Lower lobe of right lung (tissue), 2 donors: ENCODE results near the gene SP9. TPM values are rescaled to one million over a fixed set of nuclear protein-coding genes. Genes with fewer than 3 reads are reported as not detected.

Experiments
- ATAC-seq, 2 donors: fragments of 200-7000 bp; cut with Tn5 transposase; one replicate each; pipeline ENCODE4 v1.9.1; 2020 to 2022; ENCODE audit warnings: mild to moderate bottlenecking in 2 of 2, moderate library complexity in 2 of 2
- DNase-seq: peaks from one replicate; pipeline ENCODE4 v3.0.0-alpha.2; 2020
- H3K27ac ChIP-seq: fragments of 200-600 bp; one replicate; pipeline ENCODE4 v1.8.0; 2022
- H3K27me3 ChIP-seq: fragments of 200-600 bp; one replicate; pipeline ENCODE4 v1.8.0; 2022; ENCODE audit warnings: low read depth
- H3K36me3 ChIP-seq: fragments of 200-600 bp; one replicate; pipeline ENCODE4 v1.8.0; 2022; ENCODE audit warnings: mild to moderate bottlenecking
- H3K4me1 ChIP-seq: fragments of 200-600 bp; one replicate; pipeline ENCODE4 v1.8.0; 2022
- H3K4me3 ChIP-seq: fragments of 200-600 bp; one replicate; pipeline ENCODE4 v1.8.0; 2022; ENCODE audit warnings: mild to moderate bottlenecking
- H3K9me3 ChIP-seq: fragments of 200-600 bp; one replicate; pipeline ENCODE4 v1.8.0; 2022
- CTCF ChIP-seq: fragments of 200-600 bp; IDR thresholded peaks from one replicate; pipeline ENCODE4 v1.8.0; 2022; ENCODE audit warnings: antibody characterized with exemption, mild to moderate bottlenecking
- intact Hi-C: fragments of 100-400 bp; cut with DNase I; formaldehyde crosslinking; loops from one replicate; pipeline ENCODE4 v1.11.0; 2022
- total RNA-seq: library from RNA; stranded (reverse); fragmentation: NEBNext Ultra II Directional; extraction: Animal tissue kit (Norgen Biotek cat#: 25700); gene quantifications from one replicate; pipeline ENCODE4 v1.2.1, GENCODE V29; 2021
- donor health status: DM: no; HTN: yes; CAD: no; lungs with severe emphysema.

Gene SP9
- total RNA-seq, 1 donor from 2014 or later, result not detected

GRCh38 chr2:174341995-174342685, 7.4 kb downstream of the SP9 start:
- peaks cover 49% of the 10 kb centered on the region for H3K4me1 ChIP-seq
- intact Hi-C loops, result no loop called here
- ATAC-seq (peak; percentile 35 to 40), DNase-seq (no peak)
- peaks cover 3% of the 10 kb centered on the region for H3K36me3 ChIP-seq
- H3K4me3 ChIP-seq, result no peak overlapping the region
- peaks cover 86% of the 10 kb centered on the region for H3K27me3 ChIP-seq
- H3K27ac ChIP-seq, result no peak overlapping the region
- no peaks in the 10 kb centered on the region for H3K9me3 ChIP-seq
- TF ChIP-seq CTCF, result no peak

GRCh38 chr2:174342686-174343342, 8.1 kb downstream of the SP9 start:
- no peak for ATAC-seq
- intact Hi-C loops, result no loop called here
- no peak for TF ChIP-seq CTCF
- no peak for DNase-seq
- H3K27ac ChIP-seq, result no peak overlapping the region
- H3K27me3 ChIP-seq, result peaks cover 80% of the 10 kb centered on the region
- no peak overlapping the region for H3K4me3 ChIP-seq
- peaks cover 7% of the 10 kb centered on the region for H3K36me3 ChIP-seq
- H3K4me1 ChIP-seq, result peaks cover 44% of the 10 kb centered on the region
- no peaks in the 10 kb centered on the region for H3K9me3 ChIP-seq

GRCh38 chr2:174343343-174343622, 8.5 kb downstream of the SP9 start:
- TF ChIP-seq CTCF, result no peak
- peaks cover 75% of the 10 kb centered on the region for H3K27me3 ChIP-seq
- peaks cover 12% of the 10 kb centered on the region for H3K36me3 ChIP-seq
- peaks cover 42% of the 10 kb centered on the region for H3K4me1 ChIP-seq
- ATAC-seq (no peak), DNase-seq (no peak)
- intact Hi-C loops, result no loop called here
- H3K27ac ChIP-seq, result no peak overlapping the region
- H3K4me3 ChIP-seq, result no peak overlapping the region
- no peaks in the 10 kb centered on the region for H3K9me3 ChIP-seq

GRCh38 chr2:174343623-174344455, 9.1 kb downstream of the SP9 start:
- peaks cover 18% of the 10 kb centered on the region for H3K36me3 ChIP-seq
- H3K27ac ChIP-seq, result no peak overlapping the region
- no peaks in the 10 kb centered on the region for H3K9me3 ChIP-seq
- ATAC-seq (peak in 1 of 2 donors; percentile 6), DNase-seq (no peak)
- TF ChIP-seq CTCF, result no peak
- H3K27me3 ChIP-seq, result peaks cover 70% of the 10 kb centered on the region
- H3K4me3 ChIP-seq, result no peak overlapping the region
- H3K4me1 ChIP-seq, result peaks cover 42% of the 10 kb centered on the region
- intact Hi-C loops, result no loop called here

GRCh38 chr2:174344716-174345461, 10.1 kb downstream of the SP9 start:
- DNase-seq, result no peak
- Histone ChIP-seq H3K27ac (no peak overlapping the region), H3K27me3 (peaks cover 59% of the 10 kb centered on the region), H3K4me1 (peaks cover 40% of the 10 kb centered on the region), H3K9me3 (no peaks in the 10 kb centered on the region), H3K36me3 (peaks cover 27% of the 10 kb centered on the region), H3K4me3 (no peak overlapping the region)
- no peak for ATAC-seq
- peak; percentile 22 for TF ChIP-seq CTCF
- intact Hi-C loops, result no loop called here
